Iris pigment epithelial cell (primary cell): ENCODE results near the gene B9D2.
A peak's percentile ranks its signal among the peaks of the same experiment; 100 is the strongest.
"Not testable (repeated sequence)": the region's sequence is repeated elsewhere in the genome, so short reads cannot be mapped to it uniquely, and the experiment has no call there.

ENCODE experiments used
- DNase-seq: peaks from one replicate; pipeline ENCODE4 v3.0.0-alpha.2; 2011; ENCODE audit warnings: low read depth

The B9D2 gene

DNA sequence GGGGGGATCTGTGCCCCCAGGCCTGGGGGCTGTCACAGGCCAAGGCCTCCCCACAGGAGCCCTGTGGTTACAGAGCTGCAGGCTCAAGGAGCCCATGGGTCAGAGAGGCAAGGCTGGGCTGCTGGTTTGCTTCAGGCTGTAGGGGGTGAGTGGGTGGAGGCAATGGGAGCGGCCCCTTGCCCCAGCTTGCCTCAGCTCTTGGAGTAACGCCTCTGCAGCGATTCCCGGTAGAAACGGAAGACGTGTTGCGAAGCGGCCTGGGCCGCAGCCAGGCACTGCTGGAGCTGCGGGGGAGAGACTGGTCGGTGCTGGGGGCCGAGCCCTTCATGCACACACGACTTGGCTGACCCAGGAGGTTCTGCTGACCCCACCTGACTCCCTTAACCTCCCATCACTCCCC lies 22.5 kb upstream of the B9D2 start:
- no peak for DNase-seq

DNA sequence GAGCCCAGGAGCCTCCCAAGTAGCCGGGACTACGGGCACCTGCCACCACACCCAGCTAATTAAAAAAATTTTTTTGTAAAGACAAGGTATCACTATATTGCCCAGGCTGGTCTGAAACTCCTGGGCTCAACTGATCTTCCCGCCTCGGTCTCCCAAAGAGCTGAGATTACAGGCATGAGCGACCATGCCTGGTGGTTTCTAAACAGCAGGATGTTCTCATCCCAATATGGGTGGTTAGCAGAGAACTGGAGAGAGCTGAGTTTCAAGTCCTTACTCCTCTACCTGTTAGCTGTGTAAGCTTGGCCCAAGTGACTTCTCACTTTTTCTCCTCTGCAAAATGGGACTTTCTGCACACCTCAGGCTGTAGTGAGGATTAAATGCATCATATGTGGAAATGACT lies 20.4 kb upstream of the B9D2 start:
- no peak for DNase-seq

DNA sequence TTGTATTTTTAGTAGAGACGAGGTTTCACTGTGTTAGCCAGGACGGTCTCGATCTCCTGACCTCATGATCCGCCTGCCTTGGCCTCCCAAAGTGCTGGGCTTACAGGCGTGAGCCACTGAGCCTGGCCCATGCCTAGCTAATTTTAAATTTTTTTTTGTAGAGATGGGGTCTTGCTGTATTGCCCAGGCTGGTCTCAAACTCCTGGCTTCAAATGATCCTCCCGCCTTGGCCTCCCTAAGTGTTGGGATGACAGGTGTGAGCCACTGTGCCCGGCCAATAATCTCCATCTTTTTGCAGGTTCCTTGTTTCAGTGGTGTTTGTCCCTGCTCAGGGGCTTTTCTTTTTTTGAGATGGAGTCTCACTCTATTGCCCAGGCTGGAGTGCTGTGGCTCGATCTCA lies 17.6 kb upstream of the B9D2 start:
- not testable (repeated sequence) for DNase-seq

DNA sequence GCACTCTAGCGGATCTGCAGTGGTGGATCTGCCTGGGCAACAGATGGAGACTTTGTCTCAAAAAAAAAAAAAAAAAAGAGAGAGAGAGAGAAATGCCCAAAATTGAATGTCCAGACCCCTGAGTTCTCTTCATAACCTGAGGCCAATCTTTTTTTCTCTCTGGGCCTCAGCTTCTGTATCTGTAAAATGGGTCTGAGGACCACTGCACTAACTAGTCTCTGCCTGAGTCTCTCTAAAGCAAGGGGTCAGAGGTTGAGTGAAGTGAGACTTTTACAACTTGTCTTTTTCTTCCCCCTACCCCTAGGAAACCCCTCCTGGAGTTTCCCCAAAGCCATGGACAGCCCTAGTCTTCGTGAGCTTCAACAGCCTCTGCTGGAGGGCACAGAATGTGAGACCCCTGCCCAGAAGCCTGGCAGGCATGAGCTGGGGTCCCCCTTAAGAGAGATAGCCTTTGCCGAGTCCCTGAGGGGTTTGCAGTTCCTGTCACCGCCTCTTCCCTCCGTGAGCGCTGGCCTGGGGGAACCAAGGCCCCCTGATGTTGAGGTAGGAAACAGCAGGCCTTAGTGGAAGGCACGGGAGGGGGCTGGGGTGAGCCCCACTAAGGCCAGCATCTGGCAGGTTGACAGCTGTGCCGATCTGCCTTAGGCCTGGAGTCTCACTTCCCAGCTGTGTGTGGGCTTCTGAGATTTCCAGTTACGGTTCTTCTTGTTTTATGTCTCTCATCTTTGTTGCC lies 14.2 kb upstream of the B9D2 start:
- DNase-seq: no peak

DNA sequence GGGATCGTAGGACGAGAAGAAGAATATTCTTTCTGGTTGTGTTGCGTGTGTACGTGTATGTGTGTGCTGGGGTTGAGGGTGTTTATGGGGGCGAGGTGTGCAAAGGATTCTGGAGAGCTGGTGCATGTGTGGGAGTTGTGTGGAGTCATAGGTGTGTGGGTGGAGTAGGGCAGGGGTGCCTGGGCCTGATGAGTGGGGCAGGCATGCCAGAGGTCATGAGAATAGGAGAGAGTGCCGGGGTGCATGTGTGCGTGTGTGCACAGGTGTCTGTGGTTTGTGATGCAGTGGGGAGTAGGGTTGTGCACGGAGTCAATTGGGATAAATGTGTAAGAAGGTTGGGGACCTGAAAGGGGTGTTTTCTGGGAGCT lies 13.0 kb upstream of the B9D2 start:
- DNase-seq: no peak

DNA sequence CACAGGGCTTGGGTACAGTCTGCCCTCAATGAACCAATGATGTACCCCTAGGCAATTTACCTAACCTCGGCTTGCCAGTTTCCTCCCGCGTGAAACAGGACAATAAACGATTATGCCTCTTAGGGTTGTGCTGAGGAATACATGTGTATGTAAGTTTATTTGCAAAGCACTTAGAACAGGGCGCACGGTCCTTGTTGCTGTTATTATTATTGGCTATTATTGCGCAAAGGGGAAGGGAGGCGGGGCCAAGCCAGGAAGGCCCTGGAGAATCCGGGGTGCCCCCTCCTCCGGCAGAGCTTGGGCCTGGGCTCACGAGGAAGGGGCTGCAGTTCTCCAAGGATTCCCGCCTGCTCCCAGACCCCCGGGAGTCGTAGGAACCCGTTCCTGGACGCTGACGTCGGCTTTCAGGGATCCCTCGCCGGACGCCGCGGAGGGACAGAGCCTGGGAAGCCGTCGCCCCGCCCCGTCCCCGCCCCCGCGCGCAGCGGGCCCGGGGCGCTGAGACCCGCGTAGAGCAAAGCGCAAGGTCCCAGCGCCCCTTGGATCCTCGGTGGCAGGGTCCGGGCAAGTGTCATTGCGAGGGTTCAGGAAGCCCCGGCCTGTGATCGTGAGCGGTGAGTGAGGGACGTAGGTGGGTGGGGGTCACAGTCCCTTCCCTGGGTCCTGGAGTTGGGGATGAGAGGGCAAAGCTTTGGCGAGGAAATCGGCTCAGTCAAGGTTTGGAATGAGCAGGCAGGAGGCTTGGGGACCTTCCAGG lies 12.5 kb upstream of the B9D2 start, which contains the start of gene TMEM91:
TSS of gene TMEM91 (plus strand) at position 293 of the 757 bp plus-strand sequence. CDS start 1,777 bp downstream, outside the sequence.
- peak; percentile 52 for DNase-seq

DNA sequence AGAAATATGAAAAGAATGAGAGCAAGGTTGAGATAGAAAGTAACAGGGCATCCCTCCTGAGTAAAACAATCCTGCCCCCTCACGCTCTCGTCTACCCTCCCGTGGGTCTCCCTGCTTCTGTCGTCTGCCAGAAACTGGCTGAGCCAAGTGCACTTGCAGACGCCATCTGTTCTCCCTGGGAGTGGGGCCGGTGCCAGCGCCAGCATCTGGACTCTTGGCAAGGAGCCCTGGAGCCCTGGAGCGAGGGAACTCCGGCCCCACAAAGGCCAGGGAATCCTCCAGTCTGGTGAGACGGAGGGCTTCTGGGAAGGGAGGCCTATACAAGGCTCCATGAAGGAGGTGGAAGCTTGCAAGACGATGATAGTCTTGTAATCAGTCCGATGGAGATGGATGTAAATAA lies 10.0 kb upstream of the B9D2 start:
- DNase-seq: peak; percentile 87

DNA sequence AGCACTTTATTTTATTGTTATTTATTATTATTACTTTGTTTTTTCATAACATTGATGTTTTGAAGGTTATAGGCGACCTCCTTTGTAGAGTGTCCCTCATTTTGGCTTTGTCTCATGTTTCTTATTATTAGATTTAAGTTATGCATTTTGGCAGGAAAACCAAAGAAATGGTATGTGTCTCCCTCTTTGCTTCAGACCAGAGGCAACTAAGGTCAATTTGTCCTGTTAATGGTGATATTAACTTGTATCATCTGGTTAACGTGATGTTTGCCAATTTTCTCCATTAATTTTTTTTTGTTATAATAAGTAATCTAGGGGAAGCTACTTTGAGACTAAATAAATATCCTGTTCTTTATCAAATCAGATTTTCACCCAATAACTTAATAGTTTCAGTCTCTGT lies 8.6 kb upstream of the B9D2 start:
- DNase-seq: no peak

DNA sequence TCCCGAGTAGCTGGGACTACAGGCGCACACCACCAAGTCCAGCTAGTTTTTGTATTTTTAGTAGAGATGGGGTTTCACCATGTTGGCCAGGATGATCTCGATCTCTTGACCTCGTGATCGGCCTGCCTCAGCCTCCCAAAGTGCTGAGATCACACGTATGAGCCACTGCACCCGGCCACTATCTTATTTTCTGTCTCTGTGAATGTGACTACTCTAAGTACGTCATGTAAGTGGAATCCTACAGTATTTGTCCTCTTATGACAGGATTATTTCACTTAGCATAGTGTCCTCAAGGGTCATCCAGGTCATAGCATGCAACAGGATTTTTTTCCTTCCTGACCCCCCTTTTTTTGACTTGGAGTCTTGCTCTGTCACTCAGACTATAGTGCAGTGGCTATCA lies 7.6 kb upstream of the B9D2 start:
- no peak for DNase-seq

DNA sequence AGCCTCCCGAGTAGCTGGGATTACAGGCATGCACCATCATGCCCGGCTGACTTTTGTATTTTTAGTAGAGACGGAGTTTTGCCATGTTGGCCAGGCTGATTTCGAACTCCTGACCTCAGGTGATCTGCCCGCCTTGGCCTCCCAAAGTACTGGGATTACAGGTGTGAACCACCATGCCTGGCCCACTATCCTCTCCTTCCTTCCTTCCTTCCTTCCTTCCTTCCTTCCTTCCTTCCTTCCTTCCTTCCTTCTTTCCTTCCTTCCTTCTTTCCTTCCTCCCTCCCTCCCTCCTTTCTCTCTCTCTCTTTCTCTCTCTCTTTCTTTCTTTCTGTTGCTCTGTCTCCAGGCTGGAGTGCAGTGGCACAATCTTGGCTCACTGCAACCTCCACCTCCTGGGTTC lies 7.2 kb upstream of the B9D2 start:
- DNase-seq: not testable (repeated sequence)

DNA sequence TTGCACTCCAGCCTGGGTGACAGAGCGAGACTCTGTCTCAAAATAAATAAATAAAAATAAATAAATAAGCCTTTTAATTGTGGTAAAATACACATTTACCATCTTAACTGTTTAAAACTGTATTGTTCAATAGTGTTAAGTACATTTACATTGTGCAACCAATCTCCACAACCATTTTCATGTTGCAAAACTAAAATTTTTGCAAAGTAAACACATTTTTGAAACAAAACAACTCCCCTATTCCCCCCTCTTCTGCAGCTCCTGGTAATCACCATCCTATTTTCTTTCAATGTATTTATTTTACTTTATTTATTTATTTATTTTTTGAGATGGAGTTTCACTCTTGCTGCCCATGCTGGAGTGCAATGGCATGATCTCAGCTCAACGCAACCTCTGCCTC lies 5.8 kb upstream of the B9D2 start:
- DNase-seq: no peak

DNA sequence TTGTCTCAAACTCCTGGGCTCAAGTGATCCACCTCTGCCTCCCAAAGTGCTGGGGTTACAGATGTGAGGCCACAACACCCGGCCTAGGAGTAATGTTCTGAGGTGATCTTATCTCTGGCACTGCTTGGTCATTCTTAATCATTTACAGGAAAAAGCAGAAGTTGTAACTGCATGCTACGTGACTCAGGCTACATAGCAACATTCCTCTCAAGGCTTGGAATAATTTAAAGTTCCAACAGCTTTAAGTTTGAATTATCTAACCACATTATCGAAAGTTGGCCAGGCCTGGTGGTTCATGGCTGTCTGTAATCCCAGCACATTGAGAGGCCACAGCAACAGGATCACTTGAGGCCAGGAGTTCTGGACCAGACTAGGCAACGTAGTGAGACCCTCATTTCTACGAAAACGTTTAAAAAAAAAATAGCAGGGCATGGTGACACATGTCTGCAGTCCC lies 3.9 kb upstream of the B9D2 start:
- peak; percentile 95 for DNase-seq

DNA sequence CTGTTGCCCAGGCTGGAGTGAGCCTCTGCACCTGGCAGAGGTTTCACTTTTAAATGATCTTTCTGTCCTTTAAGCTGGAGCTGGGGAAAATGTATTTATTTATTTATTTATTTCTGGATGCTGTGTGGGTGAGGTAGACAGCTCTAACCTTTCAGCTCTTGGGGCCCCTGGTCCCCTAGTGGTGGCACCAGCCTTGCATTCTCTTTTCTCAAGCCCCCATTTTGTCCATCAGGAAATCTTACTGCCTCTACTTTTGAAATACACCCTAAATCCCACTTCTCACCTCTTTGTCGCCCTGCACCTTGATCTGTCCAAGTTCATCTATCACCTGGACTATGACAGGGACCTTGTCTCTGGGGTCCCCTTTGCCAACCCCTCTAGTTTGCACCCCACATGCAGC lies 2.1 kb upstream of the B9D2 start:
- DNase-seq: no peak

DNA sequence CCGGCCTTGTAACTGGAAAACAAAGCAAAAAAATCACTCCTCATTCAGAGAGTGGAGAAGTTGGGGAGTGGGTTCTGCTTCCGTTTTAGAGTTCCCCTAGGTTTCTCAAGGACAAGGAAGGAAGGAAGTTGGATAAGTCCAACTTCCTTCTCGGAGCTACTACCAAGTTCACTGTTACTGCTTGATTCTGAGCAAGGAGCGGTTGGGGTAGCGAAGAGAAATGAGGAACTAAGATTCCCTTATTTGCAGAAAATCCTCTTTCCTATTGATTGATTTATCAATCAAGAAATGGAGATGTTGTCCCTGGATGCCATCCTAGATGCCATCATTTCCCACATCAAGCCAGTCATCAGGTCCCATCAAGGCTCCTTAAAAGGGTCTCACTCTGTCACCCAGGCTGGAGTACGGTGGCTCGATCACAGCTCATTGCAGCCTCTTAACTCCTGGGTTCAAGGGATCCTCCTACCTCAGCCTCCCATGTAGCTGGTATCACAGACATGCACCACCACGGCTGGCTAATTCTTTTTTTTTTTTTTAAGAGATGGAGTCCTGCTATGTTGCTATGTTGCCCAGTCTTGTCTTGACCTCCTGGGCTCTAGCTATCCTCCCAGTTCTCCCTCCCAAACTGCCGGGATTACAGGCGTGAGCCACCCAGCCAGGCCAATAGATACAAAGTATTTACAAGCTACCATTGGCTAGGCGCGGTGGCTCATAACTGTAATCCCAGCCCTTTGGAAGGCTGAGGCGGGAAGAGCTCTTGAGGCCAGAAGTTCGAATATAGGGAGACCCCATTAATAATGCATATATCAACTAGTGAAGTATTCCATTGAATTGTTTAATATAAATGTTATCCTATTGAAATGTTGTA lies 809 bp upstream of the B9D2 start:
- DNase-seq: no peak

DNA sequence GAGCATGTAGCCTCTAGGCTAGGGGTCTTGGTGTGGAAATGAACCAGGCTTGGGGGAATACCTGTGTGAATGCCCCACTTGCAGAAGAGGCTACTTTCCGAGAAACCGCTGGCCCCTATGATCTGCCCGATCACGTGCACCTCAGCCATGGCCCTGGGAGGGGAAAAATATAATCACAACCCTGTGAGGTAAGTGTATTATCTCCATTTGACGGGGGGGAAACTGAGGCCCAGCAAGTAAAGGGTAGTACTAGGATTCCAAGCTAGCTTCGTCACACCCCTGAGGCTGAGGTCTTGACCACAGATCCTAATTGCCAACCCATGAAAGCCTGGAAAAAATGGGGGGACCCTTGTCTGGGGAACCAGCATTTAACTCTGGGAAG lies 587 bp downstream of the B9D2 start:
- no peak for DNase-seq

DNA sequence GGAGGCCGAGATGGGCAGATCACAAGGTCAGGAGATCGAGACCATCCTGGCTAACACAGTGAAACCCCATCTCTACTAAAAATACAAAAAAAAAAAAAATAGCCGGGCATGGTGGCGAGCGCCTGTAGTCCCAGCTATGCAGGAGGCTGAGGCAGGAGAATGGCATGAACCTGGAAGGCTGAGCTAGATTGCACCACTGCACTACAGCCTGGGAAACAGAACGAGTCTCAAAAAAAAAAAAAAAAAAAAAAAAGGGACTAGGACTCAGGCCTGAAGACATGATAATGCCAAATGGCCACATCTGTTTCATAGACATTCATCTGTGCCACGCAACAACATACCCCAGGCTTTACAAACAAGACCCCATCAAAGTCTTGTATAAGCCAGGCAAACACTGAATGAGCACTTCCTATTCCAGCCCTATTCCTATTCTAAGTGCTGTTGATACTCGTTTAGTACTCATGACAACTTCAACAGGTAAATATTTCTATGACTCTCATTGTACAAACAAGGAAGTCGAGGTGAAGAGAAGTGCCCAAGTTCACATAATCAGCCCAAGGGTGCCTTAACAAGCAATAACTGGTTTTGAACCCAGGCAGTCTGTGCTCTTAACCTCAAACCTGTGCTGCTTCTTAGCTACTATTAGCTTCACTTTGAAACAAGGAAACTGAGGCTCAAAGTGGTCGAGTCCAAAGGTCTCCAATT lies 1.7 kb downstream of the B9D2 start:
- DNase-seq: no peak

DNA sequence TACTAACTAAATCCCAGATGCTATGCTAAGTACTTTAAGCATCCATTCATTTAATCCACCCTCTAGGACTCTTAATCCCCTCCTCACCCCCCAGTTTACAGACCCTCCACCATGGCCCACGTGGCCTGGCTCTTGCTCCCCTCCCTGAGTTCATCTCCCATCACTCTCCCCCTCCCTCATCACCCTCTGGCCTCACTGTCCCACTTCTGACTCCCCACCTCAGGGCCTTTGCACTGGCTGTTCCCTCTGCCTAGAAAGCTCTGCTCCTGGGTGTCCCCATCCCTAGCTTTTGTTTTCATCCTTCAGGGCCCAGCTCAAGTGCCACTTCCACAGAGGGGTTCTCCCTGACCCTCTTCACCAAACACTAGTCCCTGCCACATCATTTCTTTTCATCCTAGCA lies 4.2 kb downstream of the B9D2 start:
- no peak for DNase-seq

DNA sequence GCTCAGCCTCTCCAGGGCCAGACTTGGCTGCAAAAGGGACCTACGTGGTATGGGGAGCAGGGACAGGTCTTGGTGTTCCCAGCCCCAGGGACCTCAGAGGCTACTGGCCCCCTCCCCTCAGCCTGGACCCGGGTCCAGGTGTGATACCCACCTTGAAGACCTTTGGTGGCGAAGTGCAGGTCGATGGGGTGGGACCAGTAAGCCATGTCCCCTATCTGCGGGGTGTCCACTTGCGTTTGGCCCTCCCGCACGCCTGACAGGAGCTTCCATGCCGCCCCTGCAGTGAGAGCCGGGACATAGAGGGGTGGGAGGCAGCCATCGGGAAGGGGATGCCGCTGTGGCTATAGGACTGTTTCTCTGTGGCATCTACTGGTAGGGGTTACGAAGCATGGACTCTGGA lies 6.2 kb downstream of the B9D2 start:
- DNase-seq: no peak

DNA sequence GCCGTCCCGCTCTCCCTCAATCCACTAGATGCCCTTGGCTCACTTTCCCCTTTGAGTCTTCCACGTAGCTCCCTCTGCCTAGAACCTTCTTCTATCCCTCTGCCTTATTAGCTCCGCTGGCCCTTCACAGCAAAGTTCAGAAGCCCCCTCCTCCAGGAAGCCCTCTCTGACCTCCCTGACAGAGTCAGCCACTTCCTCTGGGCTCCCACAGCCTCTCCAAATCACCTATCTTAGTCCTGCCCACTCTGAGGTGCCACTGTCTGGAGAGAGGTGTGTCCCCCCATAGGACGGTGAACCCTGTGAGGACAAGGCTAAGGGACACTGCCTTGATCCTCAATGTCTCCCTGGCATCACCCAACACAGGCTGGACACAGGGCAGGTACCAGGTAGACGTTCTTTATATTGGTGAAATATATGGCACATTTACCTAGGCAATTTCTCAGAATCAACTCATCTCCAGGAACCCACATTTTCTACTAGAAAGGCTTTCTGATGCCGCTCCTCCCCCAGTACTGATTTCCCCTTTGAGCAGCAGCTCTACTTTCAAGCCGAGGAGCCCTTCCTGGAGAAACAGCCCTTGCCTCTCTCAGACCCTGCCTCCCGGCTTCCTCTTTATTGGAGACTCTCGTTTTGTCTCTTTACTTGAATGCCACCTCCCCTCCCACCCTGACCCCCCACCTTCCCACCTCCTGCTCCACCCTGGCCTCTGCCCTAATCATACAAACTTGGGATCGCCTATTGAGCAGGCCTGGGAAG lies 6.8 kb downstream of the B9D2 start:
- no peak for DNase-seq

DNA sequence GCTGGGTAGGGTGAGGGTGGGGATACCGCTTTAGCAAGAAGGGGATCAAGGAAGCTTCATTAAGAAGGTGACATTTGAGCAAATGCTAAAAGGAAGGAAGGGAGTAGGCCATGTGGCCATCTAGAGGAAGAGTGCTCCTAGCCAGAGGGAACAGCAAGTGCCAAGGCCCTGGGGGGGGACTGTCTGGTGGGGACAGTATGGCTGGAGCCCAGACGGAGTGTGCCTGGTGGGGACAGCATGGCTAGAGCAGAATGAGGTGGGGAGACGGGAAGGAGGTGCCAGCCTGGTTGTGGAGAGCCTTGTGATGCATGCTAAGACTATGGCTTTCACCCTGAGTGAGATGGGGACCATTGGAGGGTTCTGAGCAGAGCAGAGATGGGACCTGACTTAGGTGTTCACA lies 8.1 kb downstream of the B9D2 start:
- no peak for DNase-seq

DNA sequence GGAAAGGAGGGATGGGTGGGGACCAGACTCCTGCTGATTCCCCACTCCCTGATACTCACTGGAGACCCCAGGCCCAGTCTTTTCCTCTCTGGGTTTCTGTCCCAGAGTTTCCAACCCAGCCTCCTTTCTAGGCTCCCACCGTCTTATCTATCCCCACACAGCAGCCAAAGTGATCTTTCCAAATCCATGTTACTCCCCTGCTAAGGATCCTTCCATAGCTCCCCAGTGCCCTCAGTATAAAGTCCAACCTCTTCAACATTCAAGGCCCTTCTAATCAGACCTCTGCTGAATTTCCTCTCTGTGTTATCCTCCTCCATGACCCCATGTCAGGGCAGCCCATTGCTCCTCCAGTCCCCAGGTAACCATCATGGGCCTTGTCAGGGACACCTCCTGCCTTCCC lies 8.9 kb downstream of the B9D2 start:
- DNase-seq: no peak
